LNCAP (cell line): Measurements from ENCODE around the gene NTF4.
"Not testable (repeated sequence)": the region's sequence is repeated elsewhere in the genome, so short reads cannot be mapped to it uniquely, and the experiment has no call there.

Source experiments
- TF ChIP-seq, protein P1 (sequence below): fragments of 450-650 bp; IDR thresholded peaks from 2 replicates; pipeline ENCODE4 v1.5.1; 2017; ENCODE audit warnings: mild to moderate bottlenecking

NTF4 gene

DNA sequence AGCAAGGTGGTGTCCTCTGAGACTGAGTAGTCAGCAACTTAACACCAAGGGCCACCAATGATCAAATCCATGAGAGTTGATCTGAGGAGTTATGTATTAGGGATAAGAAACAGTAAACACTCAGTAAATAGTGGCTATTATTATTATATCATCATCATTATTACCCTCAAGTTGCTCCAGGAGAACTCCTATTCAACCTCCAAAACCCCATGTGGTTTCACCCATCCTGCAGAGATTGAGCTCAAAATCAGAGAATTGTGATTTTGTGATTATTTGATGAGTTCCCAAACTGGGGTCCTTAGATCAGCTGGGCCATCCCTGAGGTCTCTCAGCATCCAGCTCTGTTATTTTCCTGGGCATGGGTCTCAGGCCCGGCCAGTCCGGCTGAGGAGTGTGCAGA lies 3.6 kb downstream of the NTF4 start:
- TF ChIP-seq, protein P1, sequence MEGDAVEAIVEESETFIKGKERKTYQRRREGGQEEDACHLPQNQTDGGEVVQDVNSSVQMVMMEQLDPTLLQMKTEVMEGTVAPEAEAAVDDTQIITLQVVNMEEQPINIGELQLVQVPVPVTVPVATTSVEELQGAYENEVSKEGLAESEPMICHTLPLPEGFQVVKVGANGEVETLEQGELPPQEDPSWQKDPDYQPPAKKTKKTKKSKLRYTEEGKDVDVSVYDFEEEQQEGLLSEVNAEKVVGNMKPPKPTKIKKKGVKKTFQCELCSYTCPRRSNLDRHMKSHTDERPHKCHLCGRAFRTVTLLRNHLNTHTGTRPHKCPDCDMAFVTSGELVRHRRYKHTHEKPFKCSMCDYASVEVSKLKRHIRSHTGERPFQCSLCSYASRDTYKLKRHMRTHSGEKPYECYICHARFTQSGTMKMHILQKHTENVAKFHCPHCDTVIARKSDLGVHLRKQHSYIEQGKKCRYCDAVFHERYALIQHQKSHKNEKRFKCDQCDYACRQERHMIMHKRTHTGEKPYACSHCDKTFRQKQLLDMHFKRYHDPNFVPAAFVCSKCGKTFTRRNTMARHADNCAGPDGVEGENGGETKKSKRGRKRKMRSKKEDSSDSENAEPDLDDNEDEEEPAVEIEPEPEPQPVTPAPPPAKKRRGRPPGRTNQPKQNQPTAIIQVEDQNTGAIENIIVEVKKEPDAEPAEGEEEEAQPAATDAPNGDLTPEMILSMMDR = no peak

DNA sequence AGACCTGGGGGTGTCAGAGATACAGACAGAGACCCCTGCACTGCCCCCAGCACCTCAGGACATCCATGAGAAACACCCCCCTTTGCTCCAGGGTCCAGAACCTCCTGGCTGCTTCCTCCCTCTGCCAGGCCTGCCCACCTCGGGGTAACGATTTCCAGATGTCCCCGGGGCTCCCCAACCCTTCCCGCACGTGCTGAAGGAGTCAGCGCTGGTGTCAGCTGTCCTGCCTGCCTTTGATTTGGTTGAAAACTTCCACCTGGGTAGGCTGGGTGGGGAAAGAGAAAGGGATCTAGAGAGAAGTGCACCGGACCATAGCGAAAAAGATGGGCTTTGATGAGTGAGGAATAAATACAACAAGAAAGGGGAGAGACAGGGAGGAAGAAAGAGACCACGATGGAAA lies 5.6 kb downstream of the NTF4 start:
- TF ChIP-seq, protein P1 = no peak

DNA sequence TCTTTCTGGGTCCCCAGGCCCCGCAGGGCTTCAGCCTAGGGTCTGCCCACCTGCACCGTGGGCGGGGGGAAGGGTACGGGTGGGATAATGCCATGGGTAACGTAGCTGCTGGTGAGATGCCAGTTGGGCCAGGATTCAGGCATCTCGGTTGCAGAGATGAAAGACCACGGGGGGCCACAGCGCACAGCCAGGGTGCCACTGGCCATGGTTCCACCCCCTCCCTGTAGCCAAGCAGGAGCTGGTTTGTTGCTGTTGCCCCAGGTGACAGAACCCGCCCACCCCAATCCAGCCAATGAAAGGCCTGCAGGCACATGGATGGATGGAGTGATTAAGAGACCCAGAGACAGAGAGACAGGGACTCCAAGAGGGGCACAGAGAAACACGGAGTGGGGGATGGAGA lies 6.1 kb downstream of the NTF4 start:
- TF ChIP-seq, protein P1 = no peak

DNA sequence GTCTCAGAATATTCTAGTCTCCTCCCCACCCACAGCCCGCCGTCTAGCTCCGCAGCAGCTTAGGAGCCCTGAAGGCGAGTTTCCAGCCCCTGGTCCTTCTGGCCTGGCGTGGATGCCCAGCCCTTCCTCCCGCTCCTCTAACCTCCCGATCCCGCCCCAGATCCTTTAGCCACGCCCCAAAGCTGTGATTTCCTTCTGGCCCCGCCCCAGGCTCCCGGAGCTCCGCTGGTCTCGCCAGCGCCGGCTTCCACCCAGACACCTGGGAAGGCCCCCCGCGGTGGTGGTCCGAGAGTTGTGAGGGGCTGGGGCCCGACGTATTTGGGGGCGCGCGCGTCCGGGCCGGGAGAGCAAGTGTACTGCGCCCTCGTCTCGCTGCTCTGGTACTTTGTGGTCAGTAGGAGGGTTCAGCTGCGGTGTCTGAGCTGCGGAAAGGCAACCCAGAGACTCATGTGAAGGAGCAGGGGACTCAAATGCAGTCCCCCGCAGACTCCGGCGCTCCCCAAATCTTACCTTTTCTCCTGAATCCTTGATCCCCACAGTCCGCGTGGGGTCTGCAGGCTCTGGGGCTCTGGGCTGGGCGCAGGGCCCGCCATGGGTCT lies 6.9 kb downstream of the NTF4 start, which contains the start of gene CGB7:
TSS of gene CGB7 (minus strand) at position 114 of the 599 bp plus-strand sequence. CDS start 2,374 bp downstream, outside the sequence.
- TF ChIP-seq, protein P1 = no peak

DNA sequence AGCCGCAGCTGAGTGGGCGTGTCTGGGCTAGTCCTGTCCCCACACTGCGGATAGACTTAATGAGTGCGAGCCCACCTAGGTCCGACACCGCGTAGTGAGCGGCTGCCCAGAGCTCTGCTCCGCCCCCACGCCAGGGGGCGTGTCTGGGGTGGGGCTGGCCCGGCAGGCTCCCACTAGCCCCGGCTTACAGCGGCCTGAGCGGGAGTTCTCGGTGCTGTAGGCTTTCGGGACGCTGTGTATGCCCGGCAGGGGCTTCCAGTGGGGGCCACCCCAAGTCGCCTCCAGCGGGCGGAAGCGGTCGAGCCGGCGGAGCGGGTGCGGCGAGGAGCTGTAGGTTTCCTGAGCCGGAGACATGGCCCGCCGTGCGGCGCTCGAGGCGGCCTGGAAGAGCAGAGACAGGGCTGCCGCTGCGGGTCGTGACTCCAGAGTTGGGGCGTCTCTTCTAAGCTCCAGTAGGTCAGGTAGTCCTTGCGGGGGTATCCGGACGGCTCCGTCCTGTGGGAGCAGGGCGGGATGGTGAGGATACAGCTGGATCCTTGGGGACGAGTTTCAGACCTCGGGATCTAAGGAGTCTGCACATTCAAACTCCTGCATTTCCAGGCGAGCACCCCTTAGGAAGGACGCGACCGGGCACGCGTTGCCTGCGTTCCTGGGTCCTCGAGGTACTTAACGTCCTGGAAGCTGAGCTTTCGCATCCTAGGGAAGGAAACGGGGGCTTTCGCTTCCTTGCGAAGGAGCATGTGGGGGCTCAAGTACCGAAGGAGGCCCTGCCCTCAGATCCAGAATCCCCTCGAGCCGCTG lies 8.3 kb downstream of the NTF4 start:
- TF ChIP-seq, protein P1 = no peak

DNA sequence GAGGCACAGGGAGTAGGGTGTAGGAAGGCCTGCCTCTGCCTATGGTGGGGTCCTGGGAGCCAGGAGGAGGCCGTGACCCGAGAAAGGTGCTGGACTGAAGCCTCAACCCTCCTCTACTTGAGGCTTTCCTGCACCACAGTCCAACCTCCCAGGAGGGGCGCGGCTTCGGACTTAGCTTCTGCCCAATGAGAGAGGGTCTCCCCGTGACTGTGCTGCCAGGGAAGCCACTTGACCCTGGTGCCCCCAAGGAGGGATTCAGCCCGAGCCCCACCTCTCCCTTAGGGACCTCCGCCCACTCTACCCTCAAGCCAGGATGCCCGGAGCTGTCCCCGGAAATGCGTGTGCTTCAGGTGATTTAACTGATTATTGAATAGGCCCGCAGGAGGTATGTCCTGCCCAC lies 15.6 kb downstream of the NTF4 start, which contains the start of gene CGB8:
TSS of gene CGB8 (minus strand) at position 101 of the 400 bp plus-strand sequence. CDS start 372 bp downstream, outside the sequence.
- TF ChIP-seq, protein P1 = not testable (repeated sequence)

DNA sequence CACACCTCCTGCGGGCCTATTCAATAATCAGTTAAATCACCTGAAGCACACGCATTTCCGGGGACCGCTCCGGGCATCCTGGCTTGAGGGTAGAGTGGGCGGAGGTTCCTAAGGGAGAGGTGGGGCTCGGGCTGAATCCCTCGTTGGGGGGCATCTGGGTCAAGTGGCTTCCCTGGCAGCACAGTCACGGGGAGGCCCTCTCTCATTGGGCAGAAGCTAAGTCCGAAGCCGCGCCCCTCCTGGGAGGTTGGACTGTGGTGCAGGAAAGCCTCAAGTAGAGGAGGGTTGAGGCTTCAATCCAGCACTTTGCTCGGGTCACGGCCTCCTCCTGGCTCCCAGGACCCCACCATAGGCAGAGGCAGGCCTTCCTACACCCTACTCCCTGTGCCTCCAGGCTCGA lies 21.1 kb downstream of the NTF4 start, which contains the start of gene CGB5:
TSS of gene CGB5 (plus strand) at position 301 of the 400 bp plus-strand sequence. CDS start 362 bp downstream, outside the sequence.
- TF ChIP-seq, protein P1 = not testable (repeated sequence)
